Glutamatergic neuron (in vitro differentiated cells): Measurements from ENCODE around the gene MAPT. TPM values are rescaled to one million over a fixed set of nuclear protein-coding genes. Genes with fewer than 3 reads are reported as not detected.

Experiments used
- DNase-seq: peaks from one replicate; pipeline ENCODE4 v3.0.0; 2022
- H3K27ac Mint-ChIP-seq: one replicate; pipeline ENCODE4 v1.8.0; 2020; ENCODE audit warnings: mild to moderate bottlenecking, mixed read lengths, inconsistent platforms; ENCODE audit not compliant: unreplicated experiment
- H3K27me3 Mint-ChIP-seq: one replicate; pipeline ENCODE4 v1.8.0; 2020; ENCODE audit warnings: mild to moderate bottlenecking, moderate library complexity, mixed read lengths, inconsistent platforms; ENCODE audit not compliant: unreplicated experiment
- H3K36me3 Mint-ChIP-seq: one replicate; pipeline ENCODE4 v1.8.0; 2020; ENCODE audit warnings: mild to moderate bottlenecking, mixed read lengths, inconsistent platforms; ENCODE audit not compliant: unreplicated experiment
- H3K4me1 Mint-ChIP-seq: one replicate; pipeline ENCODE4 v1.8.0; 2020; ENCODE audit warnings: mild to moderate bottlenecking, low read depth, mixed read lengths, inconsistent platforms; ENCODE audit not compliant: unreplicated experiment
- H3K4me3 Mint-ChIP-seq: one replicate; pipeline ENCODE4 v1.8.0; 2020; ENCODE audit warnings: mild to moderate bottlenecking, mixed read lengths, inconsistent platforms; ENCODE audit not compliant: unreplicated experiment
- H3K9me3 Mint-ChIP-seq: one replicate; pipeline ENCODE4 v1.8.0; 2020; ENCODE audit warnings: mild to moderate bottlenecking, moderate library complexity, mixed read lengths, inconsistent platforms; ENCODE audit not compliant: unreplicated experiment
- CTCF ChIP-seq: fragments of 200-600 bp; sonication (generic); IDR thresholded peaks from one replicate; pipeline ENCODE4 v1.5.0; 2021; ENCODE audit not compliant: partially characterized antibody, unreplicated experiment
- total RNA-seq: library from RNA; stranded (reverse); fragmentation: NEBNext Ultra II Directional; extraction: Animal tissue kit (Norgen Biotek cat#: 25700); gene quantifications from one replicate; pipeline ENCODE4 v1.2.1, GENCODE V29; 2021; ENCODE audit not compliant: unreplicated experiment

Gene MAPT
- total RNA-seq, 1 donor from 2014 or later, result 123 TPM

DNA sequence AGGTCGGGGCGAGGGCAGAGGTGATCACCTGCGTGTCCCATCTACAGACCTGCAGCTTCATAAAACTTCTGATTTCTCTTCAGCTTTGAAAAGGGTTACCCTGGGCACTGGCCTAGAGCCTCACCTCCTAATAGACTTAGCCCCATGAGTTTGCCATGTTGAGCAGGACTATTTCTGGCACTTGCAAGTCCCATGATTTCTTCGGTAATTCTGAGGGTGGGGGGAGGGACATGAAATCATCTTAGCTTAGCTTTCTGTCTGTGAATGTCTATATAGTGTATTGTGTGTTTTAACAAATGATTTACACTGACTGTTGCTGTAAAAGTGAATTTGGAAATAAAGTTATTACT lies 133.6 kb downstream of the MAPT start:
- H3K9me3 Mint-ChIP-seq, result peaks cover 17% of the 10 kb centered on the region
- H3K36me3 Mint-ChIP-seq, result no peaks in the 10 kb centered on the region
- H3K4me3 Mint-ChIP-seq, result no peak overlapping the region
- H3K27ac Mint-ChIP-seq, result peak overlapping the region; percentile 59
- peaks cover 48% of the 10 kb centered on the region for H3K4me1 Mint-ChIP-seq
- no peak for TF ChIP-seq CTCF
- H3K27me3 Mint-ChIP-seq, result peaks cover 16% of the 10 kb centered on the region
- no peak for DNase-seq

GRCh38 chr17:46028374-46028773 lies 134.0 kb downstream of the MAPT start:
- no peak overlapping the region for H3K27ac Mint-ChIP-seq

DNA sequence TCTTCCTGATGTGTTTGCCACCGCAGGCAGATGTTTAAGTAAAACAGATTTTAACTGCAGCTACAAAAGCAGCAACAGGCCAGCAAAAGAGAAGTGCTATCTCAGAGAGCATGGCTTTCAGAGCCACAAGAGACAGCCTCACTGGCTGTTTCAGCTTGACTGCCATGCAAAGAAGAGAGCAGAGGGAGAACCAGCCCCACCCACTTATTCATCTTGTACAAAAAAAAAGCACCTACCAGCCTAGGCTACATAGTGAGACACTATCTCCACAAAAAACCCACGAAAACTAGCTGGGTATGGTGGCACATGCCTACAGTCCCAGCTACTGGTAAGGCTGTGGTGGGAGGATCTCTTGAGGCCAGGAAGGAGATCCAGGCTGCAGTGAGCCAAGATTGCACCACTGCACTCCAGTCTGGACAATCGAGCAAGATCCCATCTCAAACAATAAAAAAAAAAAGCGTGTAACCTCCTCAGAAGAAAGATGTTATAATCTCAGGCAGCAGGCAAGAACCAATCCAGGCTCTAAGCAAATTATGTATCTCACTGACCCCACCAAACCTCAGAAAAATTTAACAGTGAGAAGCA lies 134.7 kb downstream of the MAPT start:
- H3K27me3 Mint-ChIP-seq, result peaks cover 16% of the 10 kb centered on the region
- DNase-seq, result no peak
- TF ChIP-seq CTCF, result no peak
- H3K27ac Mint-ChIP-seq, result no peak overlapping the region
- H3K4me3 Mint-ChIP-seq, result peak overlapping the region; percentile 22
- peaks cover 22% of the 10 kb centered on the region for H3K9me3 Mint-ChIP-seq
- no peaks in the 10 kb centered on the region for H3K36me3 Mint-ChIP-seq
- peaks cover 45% of the 10 kb centered on the region for H3K4me1 Mint-ChIP-seq

More at GRCh38 chr17:46028374-46028773, 134.0 kb downstream of the MAPT start:
- H3K36me3 Mint-ChIP-seq, result no peaks in the 10 kb centered on the region
- TF ChIP-seq CTCF, result no peak
- peaks cover 48% of the 10 kb centered on the region for H3K4me1 Mint-ChIP-seq
- peaks cover 21% of the 10 kb centered on the region for H3K9me3 Mint-ChIP-seq
- no peak for DNase-seq
- no peak overlapping the region for H3K4me3 Mint-ChIP-seq
- H3K27me3 Mint-ChIP-seq, result peaks cover 16% of the 10 kb centered on the region

DNA sequence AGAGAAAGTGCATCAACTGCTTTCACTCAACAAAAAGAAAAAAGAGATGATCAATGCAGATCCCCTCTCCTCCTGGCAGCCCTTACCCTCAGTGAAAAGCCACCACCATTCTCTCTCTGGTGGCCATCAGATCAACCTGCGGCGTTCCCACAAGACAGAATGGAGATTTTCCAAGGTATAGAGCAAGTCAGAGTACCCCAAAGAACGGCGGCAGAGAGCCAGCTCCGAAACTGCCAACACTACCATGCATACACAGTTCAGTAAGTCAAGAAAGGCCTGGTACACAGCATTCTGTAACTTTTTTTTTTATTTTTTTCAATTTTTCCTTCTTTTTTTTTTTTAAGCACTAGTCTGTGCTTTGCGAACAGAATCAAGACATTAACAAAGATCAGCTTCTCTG lies 135.3 kb downstream of the MAPT start:
- Mint-ChIP-seq H3K9me3 (peaks cover 23% of the 10 kb centered on the region), H3K27ac (no peak overlapping the region), H3K4me3 (peak overlapping the region; percentile 22), H3K27me3 (peaks cover 16% of the 10 kb centered on the region), H3K4me1 (peaks cover 44% of the 10 kb centered on the region), H3K36me3 (peaks cover 2% of the 10 kb centered on the region)
- DNase-seq, result no peak
- TF ChIP-seq CTCF, result no peak

- no peak for DNase-seq
- Mint-ChIP-seq H3K27ac (peak overlapping the region; percentile 18), H3K36me3 (peaks cover 3% of the 10 kb centered on the region), H3K4me3 (no peak overlapping the region), H3K4me1 (peaks cover 35% of the 10 kb centered on the region), H3K27me3 (peaks cover 13% of the 10 kb centered on the region), H3K9me3 (peaks cover 24% of the 10 kb centered on the region)
- TF ChIP-seq CTCF, result no peak
Observed at GRCh38 chr17:46030752-46031151, 136.4 kb downstream of the MAPT start.
